WTC11 (cell line): ENCODE results near the gene TRUB1. TPM values are rescaled to one million over a fixed set of nuclear protein-coding genes. Genes with fewer than 3 reads are reported as not detected.
A peak's percentile ranks its signal among the peaks of the same experiment; 100 is the strongest.

Experiments
- ATAC-seq: fragments of 200-7000 bp; cut with Tn5 transposase; 2 replicates; pipeline ENCODE4 v1.10.0; 2021; ENCODE audit warnings: mild to moderate bottlenecking, moderate library complexity
- CTCF ChIA-PET: fragments of 300-600 bp; sonication (Branson Sonifier 250); formaldehyde crosslinking; loops from one replicate; lab custom pipeline; 2021; ENCODE audit warnings: antibody characterized with exemption; lab: Charles Lee
- POLR2A ChIA-PET: fragments of 350-600 bp; sonication (Branson Sonifier 250); formaldehyde crosslinking; loops from one replicate; lab custom pipeline; 2021; ENCODE audit warnings: antibody characterized with exemption; lab: Charles Lee
- DNase-seq: peaks from one replicate; pipeline ENCODE4 v3.0.0; 2021; ENCODE audit warnings: low spot score
- H3K27ac Mint-ChIP-seq: 2 replicates; pipeline ENCODE4 v1.8.0; 2021; ENCODE audit warnings: mixed read lengths
- H3K27me3 Mint-ChIP-seq: 2 replicates; pipeline ENCODE4 v1.8.0; 2021; ENCODE audit warnings: low read depth, mild to moderate bottlenecking, moderate library complexity, mixed read lengths
- H3K36me3 Mint-ChIP-seq: 2 replicates; pipeline ENCODE4 v1.8.0; 2021; ENCODE audit warnings: mixed read lengths
- H3K4me1 Mint-ChIP-seq: 2 replicates; pipeline ENCODE4 v1.8.0; 2022; ENCODE audit warnings: mixed read lengths
- H3K4me3 Mint-ChIP-seq: 2 replicates; pipeline ENCODE4 v1.8.0; 2021; ENCODE audit warnings: mild to moderate bottlenecking, moderate library complexity, mixed read lengths
- H3K9me3 Mint-ChIP-seq: 2 replicates; pipeline ENCODE4 v1.8.0; 2021; ENCODE audit warnings: mixed read lengths
- ATF2 ChIP-seq: sonication (generic); formaldehyde crosslinking; IDR thresholded peaks from 2 replicates; pipeline ENCODE4 v1.8.1; 2022; ENCODE audit warnings: low read depth, missing genetic modification reagents, borderline replicate concordance
- FOXK1 ChIP-seq: sonication (generic); formaldehyde crosslinking; IDR thresholded peaks from 2 replicates; pipeline ENCODE4 v1.8.0; 2022; ENCODE audit warnings: mild to moderate bottlenecking, moderate library complexity, missing genetic modification reagents
- FOXP1 ChIP-seq: sonication (generic); formaldehyde crosslinking; IDR thresholded peaks from 2 replicates; pipeline ENCODE4 v1.8.0; 2022; ENCODE audit warnings: missing genetic modification reagents, mild to moderate bottlenecking, moderate library complexity, borderline replicate concordance
- GABPB1 ChIP-seq: sonication (generic); formaldehyde crosslinking; IDR thresholded peaks from 2 replicates; pipeline ENCODE4 v1.8.1; 2023; ENCODE audit warnings: mild to moderate bottlenecking, missing genetic modification reagents
- MYBL2 ChIP-seq: sonication (generic); formaldehyde crosslinking; IDR thresholded peaks from 2 replicates; pipeline ENCODE4 v1.8.1; 2023; ENCODE audit warnings: mild to moderate bottlenecking, moderate library complexity, missing genetic modification reagents
- NFE2L1 ChIP-seq: sonication (generic); formaldehyde crosslinking; IDR thresholded peaks from 2 replicates; pipeline ENCODE4 v1.8.1; 2023; ENCODE audit warnings: missing genetic modification reagents
- NFYB ChIP-seq: sonication (generic); formaldehyde crosslinking; conservative IDR thresholded peaks from 2 replicates; pipeline ENCODE4 v1.8.0; 2022; ENCODE audit warnings: low read depth, missing genetic modification reagents
- NR1H2 ChIP-seq: sonication (generic); formaldehyde crosslinking; IDR thresholded peaks from 2 replicates; pipeline ENCODE4 v1.9.0; 2021; ENCODE audit warnings: mild to moderate bottlenecking, moderate library complexity, missing genetic modification reagents
- RELA ChIP-seq: sonication (generic); formaldehyde crosslinking; IDR thresholded peaks from 2 replicates; pipeline ENCODE4 v1.8.1; 2022; ENCODE audit warnings: missing genetic modification reagents, mild to moderate bottlenecking, borderline replicate concordance
- SMAD3 ChIP-seq: sonication (generic); formaldehyde crosslinking; IDR thresholded peaks from 2 replicates; pipeline ENCODE4 v1.8.0; 2022; ENCODE audit warnings: missing genetic modification reagents, mild to moderate bottlenecking, borderline replicate concordance
- SMAD4 ChIP-seq: sonication (generic); formaldehyde crosslinking; IDR thresholded peaks from 2 replicates; pipeline ENCODE4 v1.8.0; 2022; ENCODE audit warnings: mild to moderate bottlenecking, missing genetic modification reagents
- TEAD4 ChIP-seq: sonication (generic); formaldehyde crosslinking; IDR thresholded peaks from 2 replicates; pipeline ENCODE4 v1.8.0; 2022; ENCODE audit warnings: mild to moderate bottlenecking, missing genetic modification reagents
- TP53 ChIP-seq: sonication (generic); formaldehyde crosslinking; IDR thresholded peaks from 2 replicates; pipeline ENCODE4 v1.8.1; 2023; ENCODE audit warnings: mild to moderate bottlenecking, missing genetic modification reagents
- USF2 ChIP-seq: sonication (generic); formaldehyde crosslinking; IDR thresholded peaks from 2 replicates; pipeline ENCODE4 v1.8.1; 2023; ENCODE audit warnings: mild to moderate bottlenecking, missing genetic modification reagents, moderate library complexity
- ZNF138 ChIP-seq: sonication (generic); formaldehyde crosslinking; conservative IDR thresholded peaks from 2 replicates; pipeline ENCODE4 v1.8.1; 2022; ENCODE audit warnings: mild to moderate bottlenecking, moderate library complexity, missing genetic modification reagents
- ZNF416 ChIP-seq: fragments of 250-450 bp; sonication (Bioruptor Pico); IDR thresholded peaks from 2 replicates; pipeline ENCODE4 v1.9.0; 2021; ENCODE audit warnings: mild to moderate bottlenecking, inconsistent platforms
- ZNF423 ChIP-seq: fragments of 250-450 bp; sonication (Bioruptor Pico); IDR thresholded peaks from 2 replicates; pipeline ENCODE4 v2.1.2; 2022; ENCODE audit warnings: mild to moderate bottlenecking, moderate library complexity
- total RNA-seq: library from RNA; stranded (reverse); gene quantifications from 3 replicates; pipeline ENCODE4 v1.2.3, GENCODE V29; 2021
- TF ChIP-seq, protein P1 (sequence below): fragments of 250-450 bp; sonication (Bioruptor Pico); IDR thresholded peaks from 2 replicates; pipeline ENCODE4 v2.1.2; 2022; ENCODE audit warnings: mild to moderate bottlenecking, moderate library complexity
- TF ChIP-seq, protein P2 (sequence below): fragments of 200-600 bp; IDR thresholded peaks from 2 replicates; pipeline ENCODE4 v1.8.0; 2022; ENCODE audit warnings: antibody characterized with exemption
- TF ChIP-seq, protein P3 (sequence below): fragments of 250-450 bp; sonication (Bioruptor Pico); IDR thresholded peaks from 2 replicates; pipeline ENCODE4 v1.9.0; 2021; ENCODE audit warnings: mild to moderate bottlenecking
- TF ChIP-seq, protein P4 (sequence below): sonication (generic); formaldehyde crosslinking; IDR thresholded peaks from 2 replicates; pipeline ENCODE4 v1.8.0; 2023; ENCODE audit warnings: mild to moderate bottlenecking, missing genetic modification reagents
- TF ChIP-seq, protein P5 (sequence below): sonication (generic); formaldehyde crosslinking; IDR thresholded peaks from 2 replicates; pipeline ENCODE4 v1.8.0; 2022; ENCODE audit warnings: mild to moderate bottlenecking, missing genetic modification reagents
- TF ChIP-seq, protein P6 (sequence below): fragments of 250-450 bp; sonication (Bioruptor Pico); IDR thresholded peaks from 2 replicates; pipeline ENCODE4 v1.9.0; 2021; ENCODE audit warnings: moderate library complexity, mild to moderate bottlenecking, inconsistent platforms, borderline replicate concordance
- TF ChIP-seq, protein P7 (sequence below): sonication (generic); formaldehyde crosslinking; IDR thresholded peaks from 2 replicates; pipeline ENCODE4 v1.8.1; 2023; ENCODE audit warnings: mild to moderate bottlenecking, moderate library complexity, missing genetic modification reagents

TRUB1 gene
- total RNA-seq, 1 experiment from 2014 or later: 27.8 TPM

DNA sequence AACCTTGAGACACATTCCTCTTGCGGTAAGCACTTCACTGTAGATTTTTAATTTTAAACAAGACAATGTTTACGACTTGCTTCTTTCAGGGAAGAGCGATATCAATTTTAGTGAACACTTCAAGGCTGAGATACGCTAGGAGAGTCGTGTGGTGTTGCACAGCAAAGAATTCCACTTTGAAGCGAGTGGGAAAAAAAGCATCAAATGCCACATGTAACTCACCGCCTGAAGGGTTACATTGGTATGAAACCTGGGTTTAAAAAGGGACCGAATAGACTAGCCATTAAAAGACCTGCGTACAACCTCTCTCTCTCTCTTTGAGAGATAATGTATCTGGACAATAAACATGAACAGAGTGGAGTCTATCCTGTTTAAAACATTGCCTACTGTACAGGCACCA lies 86.4 kb downstream of the TRUB1 start (continued):
- TF ChIP-seq, protein P1, sequence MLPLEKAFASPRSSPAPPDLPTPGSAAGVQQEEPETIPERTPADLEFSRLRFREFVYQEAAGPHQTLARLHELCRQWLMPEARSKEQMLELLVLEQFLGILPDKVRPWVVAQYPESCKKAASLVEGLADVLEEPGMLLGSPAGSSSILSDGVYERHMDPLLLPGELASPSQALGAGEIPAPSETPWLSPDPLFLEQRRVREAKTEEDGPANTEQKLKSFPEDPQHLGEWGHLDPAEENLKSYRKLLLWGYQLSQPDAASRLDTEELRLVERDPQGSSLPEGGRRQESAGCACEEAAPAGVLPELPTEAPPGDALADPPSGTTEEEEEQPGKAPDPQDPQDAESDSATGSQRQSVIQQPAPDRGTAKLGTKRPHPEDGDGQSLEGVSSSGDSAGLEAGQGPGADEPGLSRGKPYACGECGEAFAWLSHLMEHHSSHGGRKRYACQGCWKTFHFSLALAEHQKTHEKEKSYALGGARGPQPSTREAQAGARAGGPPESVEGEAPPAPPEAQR (CRISPR knock-in tag): no peak
- TF ChIP-seq, protein P2, sequence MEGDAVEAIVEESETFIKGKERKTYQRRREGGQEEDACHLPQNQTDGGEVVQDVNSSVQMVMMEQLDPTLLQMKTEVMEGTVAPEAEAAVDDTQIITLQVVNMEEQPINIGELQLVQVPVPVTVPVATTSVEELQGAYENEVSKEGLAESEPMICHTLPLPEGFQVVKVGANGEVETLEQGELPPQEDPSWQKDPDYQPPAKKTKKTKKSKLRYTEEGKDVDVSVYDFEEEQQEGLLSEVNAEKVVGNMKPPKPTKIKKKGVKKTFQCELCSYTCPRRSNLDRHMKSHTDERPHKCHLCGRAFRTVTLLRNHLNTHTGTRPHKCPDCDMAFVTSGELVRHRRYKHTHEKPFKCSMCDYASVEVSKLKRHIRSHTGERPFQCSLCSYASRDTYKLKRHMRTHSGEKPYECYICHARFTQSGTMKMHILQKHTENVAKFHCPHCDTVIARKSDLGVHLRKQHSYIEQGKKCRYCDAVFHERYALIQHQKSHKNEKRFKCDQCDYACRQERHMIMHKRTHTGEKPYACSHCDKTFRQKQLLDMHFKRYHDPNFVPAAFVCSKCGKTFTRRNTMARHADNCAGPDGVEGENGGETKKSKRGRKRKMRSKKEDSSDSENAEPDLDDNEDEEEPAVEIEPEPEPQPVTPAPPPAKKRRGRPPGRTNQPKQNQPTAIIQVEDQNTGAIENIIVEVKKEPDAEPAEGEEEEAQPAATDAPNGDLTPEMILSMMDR: no peak
- TF ChIP-seq SMAD3 (CRISPR knock-in tag) (no peak), FOXP1 (CRISPR knock-in tag) (no peak), TEAD4 (CRISPR knock-in tag) (no peak), NFE2L1 (CRISPR knock-in tag) (no peak)
- TF ChIP-seq, protein P3, sequence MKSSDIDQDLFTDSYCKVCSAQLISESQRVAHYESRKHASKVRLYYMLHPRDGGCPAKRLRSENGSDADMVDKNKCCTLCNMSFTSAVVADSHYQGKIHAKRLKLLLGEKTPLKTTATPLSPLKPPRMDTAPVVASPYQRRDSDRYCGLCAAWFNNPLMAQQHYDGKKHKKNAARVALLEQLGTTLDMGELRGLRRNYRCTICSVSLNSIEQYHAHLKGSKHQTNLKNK (CRISPR knock-in tag): no peak

DNA sequence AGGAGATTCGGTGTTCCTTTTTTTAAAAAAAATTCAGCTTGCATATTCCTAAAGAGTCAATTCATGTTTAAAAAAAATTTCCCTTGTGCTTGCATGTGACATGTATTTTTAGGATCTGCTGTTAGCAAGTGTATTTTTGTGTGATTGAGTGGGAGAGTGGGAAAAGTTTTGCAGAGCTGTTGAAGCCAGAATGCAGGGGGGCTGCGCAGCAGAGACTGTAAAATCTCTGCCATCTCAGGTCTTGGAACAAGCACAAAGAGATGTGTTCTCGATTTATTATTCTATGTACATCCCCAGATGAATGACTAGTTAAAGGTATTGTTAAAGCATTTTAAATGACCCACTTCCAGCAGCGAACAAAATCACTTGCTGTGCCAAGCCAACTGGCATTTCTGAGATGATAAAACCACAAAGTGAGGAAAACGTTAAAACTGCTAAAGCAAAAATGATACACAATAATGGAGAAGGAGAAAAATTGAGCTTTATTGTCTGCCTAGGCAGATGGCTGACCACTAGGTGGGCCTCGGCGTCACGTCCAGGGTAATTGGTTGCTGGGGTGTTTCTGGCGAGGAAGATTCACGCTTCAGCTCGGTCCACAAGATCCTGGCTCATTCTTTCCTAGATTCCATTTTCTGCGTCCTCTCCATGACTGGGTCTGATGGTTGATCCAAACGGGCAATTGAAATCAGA lies 88.2 kb downstream of the TRUB1 start:
- Mint-ChIP-seq H3K27ac (no peak overlapping the region), H3K36me3 (no peaks in the 10 kb centered on the region), H3K4me3 (no peak overlapping the region), H3K27me3 (no peaks in the 10 kb centered on the region), H3K4me1 (peaks cover 28% of the 10 kb centered on the region), H3K9me3 (no peaks in the 10 kb centered on the region)
- POLR2A ChIA-PET: interaction anchor here (0.6 kb wide), 1 partner anchor 15 kb away, joined by 3 read pairs; no protein-coding TSS in a partner anchor
- DNase-seq: peak; percentile 20
- CTCF ChIA-PET: interaction anchor here (0.7 to 2.1 kb wide), 9 partner anchors 9 to 149 kb away, joined by 3 to 8 read pairs (median 3); no protein-coding TSS in a partner anchor
- peak; percentile 53 for ATAC-seq
- TF ChIP-seq NR1H2 (CRISPR knock-in tag) (no peak), ZNF423 (CRISPR knock-in tag) (no peak), ATF2 (CRISPR knock-in tag) (no peak), NFYB (CRISPR knock-in tag) (no peak), GABPB1 (CRISPR knock-in tag) (no peak), ZNF416 (CRISPR knock-in tag) (no peak), ZNF138 (CRISPR knock-in tag) (no peak), MYBL2 (no peak), RELA (no peak), SMAD4 (CRISPR knock-in tag) (no peak), FOXK1 (CRISPR knock-in tag) (no peak), USF2 (CRISPR knock-in tag) (no peak), TP53 (CRISPR knock-in tag) (no peak)
- TF ChIP-seq, protein P4, sequence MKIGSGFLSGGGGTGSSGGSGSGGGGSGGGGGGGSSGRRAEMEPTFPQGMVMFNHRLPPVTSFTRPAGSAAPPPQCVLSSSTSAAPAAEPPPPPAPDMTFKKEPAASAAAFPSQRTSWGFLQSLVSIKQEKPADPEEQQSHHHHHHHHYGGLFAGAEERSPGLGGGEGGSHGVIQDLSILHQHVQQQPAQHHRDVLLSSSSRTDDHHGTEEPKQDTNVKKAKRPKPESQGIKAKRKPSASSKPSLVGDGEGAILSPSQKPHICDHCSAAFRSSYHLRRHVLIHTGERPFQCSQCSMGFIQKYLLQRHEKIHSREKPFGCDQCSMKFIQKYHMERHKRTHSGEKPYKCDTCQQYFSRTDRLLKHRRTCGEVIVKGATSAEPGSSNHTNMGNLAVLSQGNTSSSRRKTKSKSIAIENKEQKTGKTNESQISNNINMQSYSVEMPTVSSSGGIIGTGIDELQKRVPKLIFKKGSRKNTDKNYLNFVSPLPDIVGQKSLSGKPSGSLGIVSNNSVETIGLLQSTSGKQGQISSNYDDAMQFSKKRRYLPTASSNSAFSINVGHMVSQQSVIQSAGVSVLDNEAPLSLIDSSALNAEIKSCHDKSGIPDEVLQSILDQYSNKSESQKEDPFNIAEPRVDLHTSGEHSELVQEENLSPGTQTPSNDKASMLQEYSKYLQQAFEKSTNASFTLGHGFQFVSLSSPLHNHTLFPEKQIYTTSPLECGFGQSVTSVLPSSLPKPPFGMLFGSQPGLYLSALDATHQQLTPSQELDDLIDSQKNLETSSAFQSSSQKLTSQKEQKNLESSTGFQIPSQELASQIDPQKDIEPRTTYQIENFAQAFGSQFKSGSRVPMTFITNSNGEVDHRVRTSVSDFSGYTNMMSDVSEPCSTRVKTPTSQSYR (CRISPR knock-in tag): no peak
- TF ChIP-seq, protein P5, sequence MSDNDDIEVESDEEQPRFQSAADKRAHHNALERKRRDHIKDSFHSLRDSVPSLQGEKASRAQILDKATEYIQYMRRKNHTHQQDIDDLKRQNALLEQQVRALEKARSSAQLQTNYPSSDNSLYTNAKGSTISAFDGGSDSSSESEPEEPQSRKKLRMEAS: no peak
- TF ChIP-seq, protein P6, sequence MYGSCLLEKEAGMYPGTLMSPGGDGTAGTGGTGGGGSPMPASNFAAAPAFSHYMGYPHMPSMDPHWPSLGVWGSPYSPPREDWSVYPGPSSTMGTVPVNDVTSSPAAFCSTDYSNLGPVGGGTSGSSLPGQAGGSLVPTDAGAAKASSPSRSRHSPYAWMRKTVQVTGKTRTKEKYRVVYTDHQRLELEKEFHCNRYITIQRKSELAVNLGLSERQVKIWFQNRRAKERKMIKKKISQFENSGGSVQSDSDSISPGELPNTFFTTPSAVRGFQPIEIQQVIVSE (CRISPR knock-in tag): no peak
- TF ChIP-seq, protein P7, sequence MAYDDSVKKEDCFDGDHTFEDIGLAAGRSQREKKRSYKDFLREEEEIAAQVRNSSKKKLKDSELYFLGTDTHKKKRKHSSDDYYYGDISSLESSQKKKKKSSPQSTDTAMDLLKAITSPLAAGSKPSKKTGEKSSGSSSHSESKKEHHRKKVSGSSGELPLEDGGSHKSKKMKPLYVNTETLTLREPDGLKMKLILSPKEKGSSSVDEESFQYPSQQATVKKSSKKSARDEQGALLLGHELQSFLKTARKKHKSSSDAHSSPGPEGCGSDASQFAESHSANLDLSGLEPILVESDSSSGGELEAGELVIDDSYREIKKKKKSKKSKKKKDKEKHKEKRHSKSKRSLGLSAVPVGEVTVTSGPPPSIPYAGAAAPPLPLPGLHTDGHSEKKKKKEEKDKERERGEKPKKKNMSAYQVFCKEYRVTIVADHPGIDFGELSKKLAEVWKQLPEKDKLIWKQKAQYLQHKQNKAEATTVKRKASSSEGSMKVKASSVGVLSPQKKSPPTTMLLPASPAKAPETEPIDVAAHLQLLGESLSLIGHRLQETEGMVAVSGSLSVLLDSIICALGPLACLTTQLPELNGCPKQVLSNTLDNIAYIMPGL (CRISPR knock-in tag): no peak
- TF ChIP-seq, protein P3 (CRISPR knock-in tag): no peak
